Calu3 (cell line): ENCODE results near the gene PPP2R2B. TPM values are rescaled to one million over a fixed set of nuclear protein-coding genes. Genes with fewer than 3 reads are reported as not detected.

Experiments
- BruUV-seq: library from RNA; stranded (reverse); fragments of 400-500 nt; replicated peaks from 2 replicates; lab custom pipeline; 2021; lab: Mats Ljungman, UMichigan
- CTCF ChIA-PET: fragments of 300-600 bp; sonication (Branson Sonifier 250); formaldehyde crosslinking; loops from one replicate; lab custom pipeline; 2022; ENCODE audit warnings: antibody characterized with exemption; lab: Charles Lee
- DNase-seq: peaks from one replicate; pipeline ENCODE4 v3.0.0; 2022
- H3K27ac Mint-ChIP-seq: one replicate; pipeline ENCODE4 v1.8.0; 2022; ENCODE audit warnings: mixed read lengths; ENCODE audit not compliant: unreplicated experiment
- H3K27me3 Mint-ChIP-seq: one replicate; pipeline ENCODE4 v1.8.0; 2022; ENCODE audit warnings: mixed read lengths; ENCODE audit not compliant: unreplicated experiment
- H3K36me3 Mint-ChIP-seq: one replicate; pipeline ENCODE4 v1.8.0; 2022; ENCODE audit warnings: mild to moderate bottlenecking, moderate library complexity, mixed read lengths; ENCODE audit not compliant: insufficient read depth, unreplicated experiment
- H3K4me1 Mint-ChIP-seq: one replicate; pipeline ENCODE4 v1.8.0; 2022; ENCODE audit warnings: mild to moderate bottlenecking, low read depth, mixed read lengths; ENCODE audit not compliant: unreplicated experiment
- H3K4me3 Mint-ChIP-seq: one replicate; pipeline ENCODE4 v1.8.0; 2022; ENCODE audit warnings: mild to moderate bottlenecking, low read depth, moderate library complexity, mixed read lengths; ENCODE audit not compliant: unreplicated experiment
- H3K9me3 Mint-ChIP-seq: one replicate; pipeline ENCODE4 v1.8.0; 2022; ENCODE audit warnings: low read depth, mixed read lengths; ENCODE audit not compliant: unreplicated experiment
- CTCF ChIP-seq: fragments of 200-600 bp; IDR thresholded peaks from one replicate; pipeline ENCODE4 v1.8.0; 2022; ENCODE audit warnings: antibody characterized with exemption; ENCODE audit not compliant: unreplicated experiment
- intact Hi-C: fragments of 100-400 bp; cut with micrococcal nuclease; formaldehyde crosslinking; loops from one replicate; pipeline ENCODE4 v1.10.0; 2022; ENCODE audit not compliant: unreplicated experiment
- total RNA-seq: library from RNA; stranded (reverse); gene quantifications from 2 replicates; pipeline ENCODE4 v1.2.3, GENCODE V29; 2022

Gene PPP2R2B
- total RNA-seq, 1 experiment from 2014 or later = not detected

GRCh38 chr5:146872188-146872587 lies 6.4 kb downstream of the PPP2R2B start:
- Mint-ChIP-seq H3K36me3 (no peaks in the 10 kb centered on the region), H3K9me3 (no peaks in the 10 kb centered on the region), H3K27me3 (peaks cover 64% of the 10 kb centered on the region), H3K4me1 (no peaks in the 10 kb centered on the region), H3K4me3 (no peak overlapping the region), H3K27ac (no peak overlapping the region)
- no TSS peak for BruUV-seq
- no peak for TF ChIP-seq CTCF
- intact Hi-C loops = no loop called here
- CTCF ChIA-PET = no interaction called here
- no peak for DNase-seq

- BruUV-seq = no TSS peak
- intact Hi-C loops = no loop called here
- H3K9me3 Mint-ChIP-seq = no peaks in the 10 kb centered on the region
- no peak overlapping the region for H3K27ac Mint-ChIP-seq
- TF ChIP-seq CTCF = no peak
- H3K27me3 Mint-ChIP-seq = peaks cover 40% of the 10 kb centered on the region
- DNase-seq = no peak
- CTCF ChIA-PET = no interaction called here
- no peaks in the 10 kb centered on the region for H3K36me3 Mint-ChIP-seq
- no peaks in the 10 kb centered on the region for H3K4me1 Mint-ChIP-seq
- no peak overlapping the region for H3K4me3 Mint-ChIP-seq
These were observed 10.4 kb downstream of the PPP2R2B start for GRCh38 chr5:146867996-146868708.

GRCh38 chr5:146866263-146866662 lies 12.3 kb downstream of the PPP2R2B start:
- no peak for TF ChIP-seq CTCF
- Mint-ChIP-seq H3K27ac (no peak overlapping the region), H3K36me3 (no peaks in the 10 kb centered on the region), H3K27me3 (peaks cover 28% of the 10 kb centered on the region), H3K4me3 (no peak overlapping the region), H3K9me3 (no peaks in the 10 kb centered on the region), H3K4me1 (no peaks in the 10 kb centered on the region)
- intact Hi-C loops = no loop called here
- CTCF ChIA-PET = no interaction called here
- DNase-seq = no peak
- BruUV-seq = no TSS peak

GRCh38 chr5:146862641-146863040 lies 15.9 kb downstream of the PPP2R2B start:
- no TSS peak for BruUV-seq
- CTCF ChIA-PET = interaction anchor here (0.7 to 0.8 kb wide), 2 partner anchors 28 to 96 kb away, joined by 4 to 5 read pairs; no protein-coding TSS in a partner anchor
- TF ChIP-seq CTCF = no peak
- Mint-ChIP-seq H3K4me1 (peaks cover 16% of the 10 kb centered on the region), H3K27me3 (peaks cover 15% of the 10 kb centered on the region), H3K9me3 (no peaks in the 10 kb centered on the region), H3K4me3 (no peak overlapping the region), H3K27ac (no peak overlapping the region), H3K36me3 (no peaks in the 10 kb centered on the region)
- intact Hi-C loops = no loop called here
- DNase-seq = no peak
